ENCODE results near the gene SEMA3C.

- no peak for TF ChIP-seq CTCF (IDR thresholded peaks at IDR 0.05)
- no peak for TF ChIP-seq POLR2A (IDR thresholded peaks at IDR 0.05)
Measured at GRCh38 chr7:80699721-80700256, 219.1 kb downstream of the SEMA3C start.
